ENCODE results near the gene SYNPO.

SYNPO gene

DNA sequence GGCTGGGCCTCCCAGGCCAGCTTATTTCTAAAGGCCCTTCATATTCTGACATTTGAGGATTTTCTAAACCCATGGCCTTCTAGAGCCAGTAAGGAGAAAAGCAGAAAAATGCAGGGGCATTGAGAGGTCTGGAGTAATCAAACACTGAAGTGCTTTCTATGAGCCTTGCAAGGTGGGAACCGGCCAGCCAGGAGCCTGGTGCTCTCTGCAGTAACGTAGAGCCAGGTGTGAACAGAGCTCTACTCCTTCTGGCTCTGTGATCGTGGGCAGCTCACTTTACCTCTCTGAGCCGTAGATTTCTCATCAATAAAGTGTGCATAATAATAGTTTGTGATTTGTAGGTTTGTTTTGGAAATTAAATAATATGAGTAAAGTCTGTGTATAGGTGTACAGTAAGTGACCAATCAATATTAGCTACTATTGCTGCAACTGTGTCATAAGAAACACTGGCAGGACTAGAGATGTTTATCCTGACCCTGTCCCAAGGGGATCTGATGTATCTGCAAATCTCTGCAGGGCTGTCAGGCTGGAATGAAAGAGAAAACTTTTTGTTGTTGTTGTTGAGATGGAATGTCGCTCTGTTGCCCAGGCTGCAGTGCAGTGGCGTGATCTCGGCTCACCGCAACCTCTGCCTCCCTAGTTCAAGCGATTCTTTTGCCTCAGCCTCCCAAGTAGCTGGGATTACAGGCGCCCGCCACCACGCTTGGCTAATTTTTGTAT is 2.7 kb downstream of the SYNPO start:
- no peak for DNase-seq

DNA sequence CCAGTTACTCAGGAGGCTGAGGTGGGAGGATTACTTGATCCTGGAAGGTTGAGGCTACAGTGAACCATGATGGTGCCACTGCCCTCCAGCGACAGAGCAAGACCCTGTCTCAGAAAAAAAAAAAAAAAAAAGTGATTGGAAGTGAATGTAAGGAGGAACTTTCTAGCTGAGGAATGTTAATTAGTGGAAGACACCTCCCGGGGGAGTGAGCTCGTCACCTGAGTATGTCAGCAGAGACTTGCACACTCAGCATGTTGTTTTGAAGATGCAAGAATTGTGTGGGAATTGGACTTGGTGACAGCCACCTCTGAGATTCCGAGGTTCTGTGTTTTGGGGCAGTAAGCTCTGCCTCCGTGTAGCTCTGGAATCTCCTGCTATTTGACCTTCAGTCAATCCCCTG is 3.6 kb downstream of the SYNPO start:
- DNase-seq: no peak

DNA sequence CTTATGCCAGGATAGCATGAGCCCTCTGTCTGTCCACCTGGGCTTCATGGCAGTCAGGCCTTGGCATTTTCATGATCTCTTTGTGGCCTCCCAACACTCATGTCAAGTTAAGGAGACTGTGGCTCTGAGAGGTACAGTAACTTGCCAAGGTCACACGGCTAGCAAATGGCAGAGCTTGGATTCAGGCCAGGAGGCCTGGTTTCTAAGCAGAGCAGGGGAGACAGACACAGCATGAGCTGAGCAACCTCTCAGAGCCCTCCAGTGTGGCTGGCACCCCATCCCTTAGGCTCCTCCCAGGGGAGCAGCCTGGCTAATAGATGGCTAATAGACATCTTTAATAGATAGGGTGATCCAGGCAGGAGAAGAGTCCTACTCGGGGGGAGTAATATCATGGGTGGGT is 4.1 kb downstream of the SYNPO start:
- DNase-seq: no peak

DNA sequence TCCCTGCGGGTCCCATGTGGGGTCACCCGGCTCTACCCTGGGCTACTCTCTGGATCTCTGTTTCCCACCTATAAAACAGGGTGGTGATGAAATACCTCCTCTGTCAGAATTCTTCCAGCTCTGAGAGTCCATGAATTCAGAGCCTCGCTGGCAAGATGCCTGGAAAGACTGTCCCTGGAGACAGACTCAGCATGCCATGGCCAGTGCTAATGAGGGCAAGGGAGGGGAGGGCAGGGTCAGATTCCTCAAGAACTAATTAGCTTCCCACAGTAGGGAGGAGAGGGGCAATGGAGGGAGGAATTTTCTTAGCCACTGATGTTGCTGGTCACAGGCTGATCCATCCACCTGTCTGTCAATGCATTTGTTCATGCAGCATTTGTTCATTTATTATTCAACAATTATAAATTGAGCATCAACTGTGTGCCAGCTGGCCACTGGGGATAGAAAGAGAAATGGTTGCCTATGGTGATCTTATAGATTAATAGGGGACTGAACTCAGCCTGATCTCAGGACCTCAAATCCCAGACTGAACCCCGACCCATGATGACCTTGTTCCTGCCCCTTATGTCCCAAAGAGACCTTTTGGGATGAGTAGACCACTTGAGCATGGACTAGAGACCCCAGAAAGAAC is 4.7 kb downstream of the SYNPO start:
- DNase-seq: peak; percentile 79

DNA sequence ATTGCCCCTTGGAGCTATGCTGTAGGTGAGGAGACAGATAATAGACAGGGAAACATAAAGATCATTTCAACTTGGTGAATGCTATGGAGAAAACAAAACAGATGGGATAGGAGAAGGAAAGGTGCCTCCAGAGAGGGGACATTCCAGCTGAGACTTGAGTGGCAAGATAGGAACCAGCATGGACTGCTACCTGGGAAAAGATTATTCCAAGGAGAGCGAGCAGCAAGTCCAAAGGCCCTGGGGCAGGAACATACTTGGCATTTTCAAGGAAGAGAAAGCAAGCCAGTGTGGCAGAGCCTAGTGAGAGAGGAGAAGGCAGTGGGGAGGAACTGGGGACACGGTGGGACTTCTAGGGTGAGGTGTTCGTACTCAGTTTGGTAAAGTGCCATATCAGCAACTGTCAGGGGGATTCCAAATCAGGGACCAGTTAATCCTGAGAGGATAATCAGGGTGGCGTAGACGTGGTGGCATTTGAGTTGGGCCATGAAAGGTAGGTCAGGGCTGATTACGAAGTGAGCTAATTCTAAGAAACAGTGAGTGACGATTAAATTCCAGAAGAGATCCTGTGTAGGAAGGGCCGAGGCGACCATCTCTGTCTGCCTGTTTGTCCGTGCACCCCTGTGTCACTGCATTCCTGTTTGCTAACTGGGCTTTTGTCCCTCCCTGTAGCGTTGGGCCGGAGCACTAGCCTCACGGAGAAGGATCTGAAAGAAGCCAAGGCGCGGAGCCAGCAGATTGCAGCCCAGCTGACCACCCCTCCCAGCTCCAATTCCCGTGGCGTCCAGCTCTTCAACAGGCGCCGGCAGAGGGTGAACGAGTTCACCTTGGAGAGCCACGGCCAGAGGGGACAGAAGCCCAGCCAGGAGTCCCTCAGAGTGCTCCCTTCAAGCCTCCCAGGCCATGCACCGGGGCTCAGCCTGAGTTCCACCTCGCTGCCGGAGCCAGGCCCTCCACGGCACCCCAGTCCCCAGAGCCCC is 7.1 kb downstream of the SYNPO start:
- DNase-seq: no peak

DNA sequence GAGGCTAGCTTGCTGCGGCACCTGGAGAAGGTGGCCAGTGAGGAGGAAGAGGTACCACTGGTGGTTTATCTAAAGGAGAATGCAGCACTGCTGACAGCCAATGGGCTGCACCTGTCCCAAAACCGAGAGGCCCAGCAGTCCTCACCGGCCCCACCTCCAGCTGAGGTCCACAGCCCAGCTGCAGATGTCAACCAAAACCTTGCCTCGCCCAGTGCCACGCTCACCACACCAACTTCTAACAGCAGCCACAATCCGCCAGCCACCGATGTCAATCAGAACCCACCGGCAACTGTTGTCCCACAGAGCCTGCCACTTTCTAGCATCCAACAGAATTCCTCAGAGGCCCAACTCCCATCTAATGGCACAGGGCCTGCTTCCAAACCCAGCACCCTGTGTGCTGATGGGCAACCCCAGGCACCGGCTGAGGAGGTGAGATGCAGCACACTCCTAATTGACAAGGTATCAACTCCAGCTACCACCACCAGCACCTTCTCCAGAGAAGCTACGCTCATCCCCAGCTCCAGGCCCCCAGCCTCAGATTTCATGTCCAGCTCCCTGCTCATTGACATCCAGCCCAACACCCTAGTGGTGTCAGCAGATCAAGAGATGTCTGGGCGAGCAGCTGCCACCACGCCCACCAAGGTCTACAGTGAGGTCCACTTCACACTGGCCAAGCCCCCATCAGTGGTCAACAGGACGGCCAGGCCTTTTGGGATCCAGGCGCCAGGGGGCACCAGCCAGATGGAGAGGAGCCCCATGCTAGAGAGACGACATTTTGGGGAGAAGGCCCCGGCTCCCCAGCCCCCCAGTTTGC is 8.0 kb downstream of the SYNPO start:
- DNase-seq: no peak

DNA sequence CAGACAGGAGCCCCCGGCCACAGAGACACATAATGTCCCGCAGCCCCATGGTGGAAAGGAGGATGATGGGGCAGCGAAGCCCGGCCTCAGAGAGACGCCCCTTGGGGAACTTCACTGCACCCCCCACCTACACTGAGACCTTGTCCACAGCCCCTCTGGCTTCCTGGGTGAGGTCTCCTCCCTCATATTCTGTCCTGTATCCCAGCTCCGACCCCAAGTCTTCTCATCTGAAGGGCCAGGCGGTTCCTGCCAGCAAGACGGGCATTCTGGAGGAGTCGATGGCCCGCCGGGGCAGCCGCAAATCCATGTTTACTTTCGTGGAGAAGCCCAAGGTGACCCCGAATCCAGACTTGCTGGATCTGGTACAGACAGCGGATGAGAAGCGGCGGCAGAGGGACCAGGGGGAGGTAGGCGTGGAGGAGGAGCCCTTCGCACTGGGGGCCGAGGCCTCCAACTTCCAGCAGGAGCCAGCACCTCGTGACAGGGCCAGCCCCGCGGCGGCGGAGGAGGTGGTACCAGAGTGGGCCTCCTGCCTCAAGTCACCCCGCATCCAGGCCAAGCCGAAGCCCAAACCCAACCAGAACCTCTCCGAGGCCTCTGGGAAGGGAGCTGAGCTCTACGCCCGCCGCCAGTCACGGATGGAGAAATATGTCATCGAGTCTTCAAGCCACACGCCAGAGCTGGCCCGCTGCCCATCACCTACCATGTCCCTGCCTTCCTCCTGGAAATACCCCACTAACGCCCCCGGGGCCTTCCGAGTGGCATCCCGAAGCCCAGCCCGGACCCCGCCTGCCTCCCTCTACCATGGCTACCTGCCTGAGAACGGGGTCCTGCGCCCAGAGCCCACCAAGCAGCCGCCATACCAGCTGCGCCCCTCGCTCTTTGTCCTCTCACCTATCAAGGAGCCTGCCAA is 8.9 kb downstream of the SYNPO start:
- no peak for DNase-seq

DNA sequence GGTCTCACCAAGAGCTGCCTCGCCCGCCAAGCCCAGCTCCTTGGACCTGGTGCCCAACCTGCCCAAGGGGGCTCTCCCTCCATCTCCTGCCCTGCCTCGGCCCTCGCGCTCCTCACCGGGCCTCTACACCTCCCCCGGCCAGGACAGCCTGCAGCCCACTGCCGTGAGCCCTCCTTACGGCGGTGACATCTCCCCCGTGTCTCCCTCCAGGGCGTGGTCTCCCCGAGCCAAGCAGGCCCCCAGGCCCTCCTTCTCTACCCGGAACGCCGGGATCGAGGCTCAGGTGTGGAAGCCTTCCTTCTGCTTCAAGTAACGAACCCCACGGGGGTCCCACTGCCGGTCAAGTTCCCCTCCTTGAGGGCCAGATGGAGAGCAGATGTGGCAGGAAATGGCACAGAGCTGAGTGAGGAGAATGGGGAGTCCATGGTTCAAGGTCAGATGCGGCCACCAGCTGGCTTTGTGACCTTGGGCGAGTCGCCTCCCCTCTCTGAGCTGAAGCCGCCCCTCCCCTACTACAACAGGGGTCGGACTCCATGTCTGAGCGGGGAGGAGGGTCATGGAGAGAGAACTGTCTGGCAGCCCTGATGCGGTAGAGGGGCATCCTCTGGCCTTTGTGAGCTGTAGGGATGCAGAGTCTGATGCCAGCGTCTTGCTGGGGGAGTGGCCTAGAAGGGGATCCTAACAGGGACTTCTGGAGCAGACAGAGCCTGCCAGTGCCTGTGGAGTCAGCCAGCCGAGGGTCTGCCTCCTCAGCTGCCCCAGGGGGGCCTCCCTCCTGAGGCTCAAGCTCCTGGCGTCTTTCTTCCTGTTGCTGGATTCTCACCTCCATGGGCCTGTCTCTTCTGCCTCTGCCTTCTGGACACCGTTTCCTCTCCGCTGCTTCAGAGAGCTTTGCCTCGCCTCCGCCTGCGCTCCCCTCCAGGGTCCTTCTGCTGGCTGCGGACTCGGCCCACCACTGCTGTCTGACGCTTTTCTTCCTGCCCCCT is 9.9 kb downstream of the SYNPO start:
- DNase-seq: no peak

DNA sequence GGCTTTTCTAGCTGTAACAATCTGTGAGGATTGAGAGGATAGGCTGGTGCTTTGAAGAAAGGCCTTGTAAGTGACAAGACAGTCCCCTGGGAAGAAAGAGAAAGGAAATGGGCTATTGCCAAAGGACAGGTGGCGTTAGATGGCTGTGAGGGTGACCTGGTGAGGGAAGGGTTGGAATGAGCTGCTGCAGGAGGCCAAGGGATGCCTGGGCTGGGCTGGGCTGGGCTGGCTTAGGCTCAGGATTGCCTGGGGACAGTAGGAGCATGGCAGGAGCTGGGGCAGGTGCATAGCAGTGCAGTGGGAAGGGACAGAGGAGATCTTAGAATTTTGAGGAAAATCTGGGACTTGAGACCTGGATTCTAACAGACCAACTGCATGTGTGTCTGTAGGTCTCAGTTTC is 10.9 kb downstream of the SYNPO start:
- DNase-seq: no peak

DNA sequence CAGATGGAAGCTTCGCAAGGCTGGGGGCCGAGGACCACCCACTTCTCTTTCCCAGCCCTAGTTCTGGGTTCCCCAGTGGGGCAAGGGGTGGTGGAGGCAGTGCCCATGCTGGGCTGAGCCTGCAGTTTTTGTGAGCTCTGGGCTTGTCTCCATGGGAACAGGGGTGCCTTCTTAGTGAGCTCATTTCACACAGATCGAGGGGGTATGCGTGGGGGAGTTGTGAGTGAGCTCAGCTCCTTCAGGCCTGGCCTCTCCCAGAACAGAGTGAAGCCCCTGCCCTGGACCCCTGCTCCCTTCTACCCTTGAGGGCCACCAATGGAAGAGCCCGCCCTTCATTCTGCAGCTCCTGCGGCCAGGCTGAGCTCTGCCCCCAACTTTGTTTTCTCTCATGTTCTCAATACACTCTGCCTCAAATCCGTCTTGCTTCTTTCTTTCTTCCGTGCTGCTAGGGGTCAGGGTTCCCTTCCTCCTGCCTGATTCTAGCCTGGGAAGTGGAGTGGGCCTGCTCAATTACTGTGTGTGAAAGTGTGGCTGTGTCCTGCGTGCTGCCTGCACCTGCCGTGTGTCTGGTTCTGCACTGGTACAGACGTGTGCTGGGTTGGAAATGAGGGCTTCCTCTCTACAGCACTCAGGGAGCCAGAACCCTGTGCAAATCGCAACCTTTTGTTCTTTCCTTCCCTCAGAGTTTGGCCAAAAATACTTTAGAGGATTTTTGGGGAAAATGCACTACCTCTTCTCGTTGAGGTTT is 11.6 kb downstream of the SYNPO start:
- DNase-seq: no peak

DNA sequence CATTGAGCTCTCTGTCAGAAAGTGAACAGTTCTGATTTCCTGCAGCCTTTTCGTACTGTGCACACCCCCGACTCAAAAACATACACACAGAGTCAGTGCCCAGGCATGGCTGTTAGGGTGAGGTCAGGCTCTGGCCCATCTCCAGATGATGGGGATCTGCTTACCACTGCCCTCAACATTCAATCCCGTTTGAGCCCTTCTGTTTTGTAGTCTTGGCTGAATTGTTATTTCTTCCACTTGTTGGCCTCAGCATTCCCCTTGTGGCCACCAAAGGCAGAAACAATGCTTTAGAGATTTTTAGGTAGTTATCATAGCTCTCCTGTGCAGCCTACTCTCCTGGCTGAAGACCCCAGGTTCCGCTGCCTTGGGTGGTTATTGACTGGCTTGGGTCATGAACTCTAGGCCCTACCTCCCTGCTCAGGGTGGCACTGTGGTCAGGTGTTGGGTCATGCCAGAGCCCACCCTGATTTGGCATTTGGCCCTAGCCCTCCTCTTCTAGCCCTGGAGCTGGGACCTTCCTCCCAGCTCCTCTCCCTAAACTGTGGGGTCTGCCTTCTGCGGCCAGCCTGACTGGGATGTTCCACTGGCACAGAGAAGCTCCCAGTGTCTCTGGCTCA is 12.8 kb downstream of the SYNPO start:
- DNase-seq: no peak

DNA sequence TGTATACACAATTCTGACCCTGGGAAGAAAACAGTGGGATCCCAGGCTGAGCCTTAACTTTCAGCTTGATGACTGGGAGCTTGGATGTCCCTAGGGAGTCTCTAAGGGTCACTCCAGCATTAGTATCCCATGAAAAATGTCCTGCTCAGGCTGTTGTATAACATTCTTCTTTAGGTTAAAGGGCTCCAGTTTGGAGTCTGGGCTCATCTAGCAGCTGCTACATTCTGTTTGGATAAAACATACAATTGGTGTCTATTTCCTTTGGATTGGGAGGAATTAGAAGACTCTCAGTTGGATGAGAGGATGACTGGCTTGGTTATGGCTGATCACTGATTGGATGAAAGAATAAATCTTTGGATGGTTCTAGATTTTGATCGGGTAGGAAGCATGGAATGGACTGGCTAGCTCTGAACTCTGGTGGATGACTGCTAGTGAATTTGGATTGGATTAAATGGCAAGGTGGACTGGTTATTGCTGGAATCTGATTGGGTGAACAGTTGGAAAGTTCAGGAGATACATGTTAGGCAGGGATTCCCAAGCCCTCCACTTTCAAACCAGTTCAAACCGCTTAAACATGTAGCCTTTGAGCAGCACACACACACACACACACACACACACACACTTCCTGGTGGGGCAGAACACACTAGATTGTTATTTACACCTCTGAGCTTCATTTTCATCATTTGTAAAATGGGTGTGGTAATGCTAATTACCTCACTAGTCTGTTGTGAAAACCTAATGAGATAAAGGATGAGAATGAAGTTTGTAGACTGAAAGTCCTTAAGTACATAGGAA is 13.5 kb downstream of the SYNPO start:
- DNase-seq: no peak

DNA sequence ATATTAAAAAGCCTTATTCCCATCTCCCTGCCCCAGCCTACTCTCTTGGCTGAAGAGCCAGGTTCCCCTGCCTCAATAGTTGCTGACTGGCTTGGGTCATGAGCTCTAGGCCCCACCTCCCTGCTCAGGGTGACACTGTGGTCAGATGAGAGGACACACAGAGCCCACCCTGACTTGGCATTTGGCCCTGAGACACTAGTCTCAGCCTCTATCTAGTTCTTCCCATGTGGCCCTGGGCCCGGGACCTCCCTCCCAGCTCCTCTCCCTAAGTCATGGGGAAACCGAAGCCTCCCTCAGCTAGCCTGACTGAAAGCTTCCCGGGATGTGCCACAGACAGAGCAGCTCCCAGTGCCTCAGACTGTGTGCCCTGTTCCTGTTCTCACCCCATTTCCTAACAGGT is 14.8 kb downstream of the SYNPO start:
- no peak for DNase-seq

DNA sequence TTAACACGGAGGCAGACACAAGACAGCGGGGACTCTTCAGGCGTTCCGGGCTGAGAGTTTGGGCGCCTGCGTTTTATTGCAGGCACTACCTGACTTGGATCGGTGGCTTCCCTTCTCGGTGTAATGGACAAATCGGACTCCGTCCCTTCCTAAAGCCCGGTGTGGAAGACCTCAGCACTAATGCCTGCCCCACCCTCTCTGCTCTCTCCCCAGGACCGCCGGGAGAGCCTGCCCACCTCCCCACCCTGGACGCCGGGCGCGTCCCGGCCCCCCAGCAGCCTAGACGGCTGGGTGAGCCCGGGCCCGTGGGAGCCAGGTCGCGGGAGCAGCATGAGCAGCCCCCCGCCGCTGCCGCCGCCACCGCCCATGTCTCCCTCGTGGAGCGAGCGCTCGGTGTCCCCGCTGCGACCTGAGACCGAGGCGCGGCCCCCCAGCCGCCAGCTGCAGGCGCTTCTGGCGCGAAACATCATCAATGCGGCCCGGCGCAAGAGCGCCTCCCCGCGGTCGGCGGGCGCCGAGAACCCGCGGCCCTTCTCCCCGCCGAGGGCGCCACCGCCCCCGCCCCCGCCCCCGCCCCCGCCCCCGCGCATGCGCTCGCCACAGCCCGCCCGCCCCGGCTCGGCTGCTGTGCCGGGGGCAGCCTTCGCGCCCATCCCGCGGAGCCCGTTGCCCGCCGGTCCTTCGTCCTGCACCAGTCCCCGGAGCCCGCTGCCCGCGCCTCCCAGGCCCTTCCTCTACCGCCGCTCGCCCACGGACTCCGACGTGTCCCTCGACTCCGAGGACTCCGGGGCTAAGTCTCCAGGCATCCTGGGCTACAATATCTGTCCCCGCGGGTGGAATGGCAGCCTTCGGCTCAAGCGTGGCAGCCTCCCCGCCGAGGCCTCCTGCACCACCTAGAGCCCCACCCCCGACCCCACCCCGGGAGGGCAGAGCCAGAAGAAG is 16.0 kb downstream of the SYNPO start:
- DNase-seq: peak; percentile 74

DNA sequence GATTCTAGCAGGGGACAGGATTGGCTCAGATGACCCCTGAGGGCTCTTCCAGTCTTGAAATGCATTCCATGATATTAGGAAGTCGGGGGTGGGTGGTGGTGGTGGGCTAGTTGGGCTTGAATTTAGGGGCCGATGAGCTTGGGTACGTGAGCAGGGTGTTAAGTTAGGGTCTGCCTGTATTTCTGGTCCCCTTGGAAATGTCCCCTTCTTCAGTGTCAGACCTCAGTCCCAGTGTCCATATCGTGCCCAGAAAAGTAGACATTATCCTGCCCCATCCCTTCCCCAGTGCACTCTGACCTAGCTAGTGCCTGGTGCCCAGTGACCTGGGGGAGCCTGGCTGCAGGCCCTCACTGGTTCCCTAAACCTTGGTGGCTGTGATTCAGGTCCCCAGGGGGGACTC is 17.7 kb downstream of the SYNPO start:
- no peak for DNase-seq

DNA sequence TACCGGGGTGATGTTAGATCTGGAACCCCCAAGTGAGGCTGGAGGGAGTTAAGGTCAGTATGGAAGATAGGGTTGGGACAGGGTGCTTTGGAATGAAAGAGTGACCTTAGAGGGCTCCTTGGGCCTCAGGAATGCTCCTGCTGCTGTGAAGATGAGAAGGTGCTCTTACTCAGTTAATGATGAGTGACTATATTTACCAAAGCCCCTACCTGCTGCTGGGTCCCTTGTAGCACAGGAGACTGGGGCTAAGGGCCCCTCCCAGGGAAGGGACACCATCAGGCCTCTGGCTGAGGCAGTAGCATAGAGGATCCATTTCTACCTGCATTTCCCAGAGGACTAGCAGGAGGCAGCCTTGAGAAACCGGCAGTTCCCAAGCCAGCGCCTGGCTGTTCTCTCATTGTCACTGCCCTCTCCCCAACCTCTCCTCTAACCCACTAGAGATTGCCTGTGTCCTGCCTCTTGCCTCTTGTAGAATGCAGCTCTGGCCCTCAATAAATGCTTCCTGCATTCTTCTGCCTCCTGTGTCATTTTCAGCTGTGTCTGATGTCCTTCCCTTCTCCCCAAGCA is 18.3 kb downstream of the SYNPO start:
- DNase-seq: no peak
